A549 (cell line): ENCODE data around the gene ANKRD23.

ENCODE experiments used
- PBX3 ChIP-seq: IDR thresholded peaks from 2 replicates; pipeline ENCODE4 v1.6.1; 2012
- RARB ChIP-seq: fragments of 250-450 bp; sonication (Bioruptor Pico); IDR thresholded peaks from 2 replicates; pipeline ENCODE4 v1.8.0; 2021; ENCODE audit warnings: mild to moderate bottlenecking, moderate library complexity
- RCOR1 ChIP-seq: fragments of 150-350 bp; IDR thresholded peaks from 2 replicates; pipeline ENCODE4 v1.6.1; 2014; ENCODE audit warnings: antibody characterized with exemption, low read length, low read depth
- TF ChIP-seq, protein P1 (sequence below): fragments of >200 bp; sonication (Bioruptor Twin); formaldehyde crosslinking; IDR thresholded peaks from 3 replicates; pipeline ENCODE4 v1.5.1; 2016
- TF ChIP-seq, protein P2 (sequence below): fragments of 450-650 bp; IDR thresholded peaks from 2 replicates; pipeline ENCODE4 v1.6.1; 2014; ENCODE audit warnings: antibody characterized with exemption

DNA sequence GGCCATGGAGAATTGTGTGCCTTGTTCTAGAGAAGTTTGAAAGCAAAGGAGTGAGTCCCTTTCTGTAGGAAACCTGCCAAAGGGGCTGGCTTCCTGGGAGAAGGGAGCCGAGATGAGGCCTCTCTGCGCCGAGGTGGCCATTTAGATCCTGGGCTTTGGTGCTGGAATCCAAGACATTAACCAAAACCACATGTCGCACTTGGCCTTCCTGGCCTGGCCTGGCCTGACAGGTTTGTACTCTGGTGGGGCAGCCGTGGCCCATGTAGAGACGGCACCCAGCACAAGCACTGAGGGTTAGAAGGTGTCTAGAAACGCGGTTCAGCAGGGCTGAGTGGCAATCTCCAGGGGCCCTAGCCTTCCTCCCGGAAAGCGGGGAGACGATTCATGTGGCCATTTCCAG lies 20.6 kb downstream of the ANKRD23 start:
- TF ChIP-seq, protein P1, sequence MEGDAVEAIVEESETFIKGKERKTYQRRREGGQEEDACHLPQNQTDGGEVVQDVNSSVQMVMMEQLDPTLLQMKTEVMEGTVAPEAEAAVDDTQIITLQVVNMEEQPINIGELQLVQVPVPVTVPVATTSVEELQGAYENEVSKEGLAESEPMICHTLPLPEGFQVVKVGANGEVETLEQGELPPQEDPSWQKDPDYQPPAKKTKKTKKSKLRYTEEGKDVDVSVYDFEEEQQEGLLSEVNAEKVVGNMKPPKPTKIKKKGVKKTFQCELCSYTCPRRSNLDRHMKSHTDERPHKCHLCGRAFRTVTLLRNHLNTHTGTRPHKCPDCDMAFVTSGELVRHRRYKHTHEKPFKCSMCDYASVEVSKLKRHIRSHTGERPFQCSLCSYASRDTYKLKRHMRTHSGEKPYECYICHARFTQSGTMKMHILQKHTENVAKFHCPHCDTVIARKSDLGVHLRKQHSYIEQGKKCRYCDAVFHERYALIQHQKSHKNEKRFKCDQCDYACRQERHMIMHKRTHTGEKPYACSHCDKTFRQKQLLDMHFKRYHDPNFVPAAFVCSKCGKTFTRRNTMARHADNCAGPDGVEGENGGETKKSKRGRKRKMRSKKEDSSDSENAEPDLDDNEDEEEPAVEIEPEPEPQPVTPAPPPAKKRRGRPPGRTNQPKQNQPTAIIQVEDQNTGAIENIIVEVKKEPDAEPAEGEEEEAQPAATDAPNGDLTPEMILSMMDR: no peak
- TF ChIP-seq RARB: no peak
- TF ChIP-seq RCOR1: no peak
- TF ChIP-seq, protein P2, sequence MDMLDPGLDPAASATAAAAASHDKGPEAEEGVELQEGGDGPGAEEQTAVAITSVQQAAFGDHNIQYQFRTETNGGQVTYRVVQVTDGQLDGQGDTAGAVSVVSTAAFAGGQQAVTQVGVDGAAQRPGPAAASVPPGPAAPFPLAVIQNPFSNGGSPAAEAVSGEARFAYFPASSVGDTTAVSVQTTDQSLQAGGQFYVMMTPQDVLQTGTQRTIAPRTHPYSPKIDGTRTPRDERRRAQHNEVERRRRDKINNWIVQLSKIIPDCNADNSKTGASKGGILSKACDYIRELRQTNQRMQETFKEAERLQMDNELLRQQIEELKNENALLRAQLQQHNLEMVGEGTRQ: no peak
- no peak for TF ChIP-seq PBX3
